ENCODE data around the gene SPRR2A.

- TF ChIP-seq POLR2A (IDR thresholded peaks at IDR 0.05) = no peak
- TF ChIP-seq CTCF (IDR thresholded peaks at IDR 0.05) = no peak
Measured at GRCh38 chr1:153095764-153096163, 38.5 kb upstream of the SPRR2A start.

Data from adrenal gland (tissue), 5 donors.